HFF-Myc (cell line): Measurements from ENCODE around the gene NPTN.

Experiments
- DNase-seq: peaks from one replicate; pipeline ENCODE4 v3.0.0-alpha.2; 2011; ENCODE audit warnings: low read depth; ENCODE audit errors: extremely low read depth
- H3K4me3 ChIP-seq: replicated peaks from 2 replicates; pipeline ENCODE4 v1.5.1; 2011; ENCODE audit warnings: low read depth, mild to moderate bottlenecking, control low read depth, low read length
- TF ChIP-seq, protein P1 (sequence below): IDR thresholded peaks from 2 replicates; pipeline ENCODE4 v1.5.1; 2012; ENCODE audit warnings: mild to moderate bottlenecking, low read depth, low read length, control low read depth; ENCODE audit errors: missing control alignments

Gene NPTN

DNA sequence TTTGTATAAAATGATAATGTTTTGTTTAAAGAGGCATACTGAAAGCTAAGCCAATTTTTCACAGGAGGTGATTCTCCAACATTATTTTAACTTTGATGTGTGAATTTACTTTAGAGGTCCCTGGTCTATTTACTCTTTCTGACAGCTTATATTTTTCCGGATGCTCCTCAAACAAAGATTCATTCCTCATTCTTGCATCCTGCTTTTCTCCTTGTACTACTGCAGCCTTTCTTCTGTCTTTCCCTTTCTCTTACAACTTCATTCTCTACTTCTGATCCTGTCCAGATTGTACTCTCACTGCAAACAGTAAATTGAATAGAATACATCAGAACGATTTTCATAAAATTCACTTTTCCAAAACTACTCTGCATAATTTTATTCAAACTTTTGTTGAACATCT is 5.1 kb downstream of the NPTN start:
- TF ChIP-seq, protein P1, sequence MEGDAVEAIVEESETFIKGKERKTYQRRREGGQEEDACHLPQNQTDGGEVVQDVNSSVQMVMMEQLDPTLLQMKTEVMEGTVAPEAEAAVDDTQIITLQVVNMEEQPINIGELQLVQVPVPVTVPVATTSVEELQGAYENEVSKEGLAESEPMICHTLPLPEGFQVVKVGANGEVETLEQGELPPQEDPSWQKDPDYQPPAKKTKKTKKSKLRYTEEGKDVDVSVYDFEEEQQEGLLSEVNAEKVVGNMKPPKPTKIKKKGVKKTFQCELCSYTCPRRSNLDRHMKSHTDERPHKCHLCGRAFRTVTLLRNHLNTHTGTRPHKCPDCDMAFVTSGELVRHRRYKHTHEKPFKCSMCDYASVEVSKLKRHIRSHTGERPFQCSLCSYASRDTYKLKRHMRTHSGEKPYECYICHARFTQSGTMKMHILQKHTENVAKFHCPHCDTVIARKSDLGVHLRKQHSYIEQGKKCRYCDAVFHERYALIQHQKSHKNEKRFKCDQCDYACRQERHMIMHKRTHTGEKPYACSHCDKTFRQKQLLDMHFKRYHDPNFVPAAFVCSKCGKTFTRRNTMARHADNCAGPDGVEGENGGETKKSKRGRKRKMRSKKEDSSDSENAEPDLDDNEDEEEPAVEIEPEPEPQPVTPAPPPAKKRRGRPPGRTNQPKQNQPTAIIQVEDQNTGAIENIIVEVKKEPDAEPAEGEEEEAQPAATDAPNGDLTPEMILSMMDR = no peak
- no peak overlapping the region for H3K4me3 ChIP-seq

DNA sequence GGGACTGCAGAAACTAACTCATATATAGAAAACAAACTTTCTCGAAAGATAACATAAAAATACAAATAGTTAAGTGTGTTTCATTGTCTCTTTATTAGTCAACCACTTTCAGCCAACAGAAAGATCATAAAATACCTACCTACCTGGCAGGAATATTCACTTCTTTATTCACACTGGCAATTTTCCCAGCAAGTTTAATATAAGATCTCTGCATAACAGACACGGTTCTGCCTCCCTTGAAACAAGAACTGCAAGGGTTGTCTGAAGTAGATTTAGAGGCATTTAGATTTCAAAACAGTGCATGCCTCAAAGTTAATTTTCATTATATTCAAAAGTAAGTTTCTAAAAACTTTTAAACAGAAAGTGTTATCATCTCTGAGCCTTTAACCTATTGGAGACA is 7.1 kb downstream of the NPTN start:
- DNase-seq = no peak
- H3K4me3 ChIP-seq = no peak overlapping the region
- TF ChIP-seq, protein P1 = no peak

More for the DNA sequence above, 5.1 kb downstream of the NPTN start:
- DNase-seq = no peak

- H3K4me3 ChIP-seq = no peak overlapping the region
- TF ChIP-seq, protein P1 = no peak
- no peak for DNase-seq
These were observed 8.7 kb downstream of the NPTN start for GRCh38 chr15:73624530-73624929.

DNA sequence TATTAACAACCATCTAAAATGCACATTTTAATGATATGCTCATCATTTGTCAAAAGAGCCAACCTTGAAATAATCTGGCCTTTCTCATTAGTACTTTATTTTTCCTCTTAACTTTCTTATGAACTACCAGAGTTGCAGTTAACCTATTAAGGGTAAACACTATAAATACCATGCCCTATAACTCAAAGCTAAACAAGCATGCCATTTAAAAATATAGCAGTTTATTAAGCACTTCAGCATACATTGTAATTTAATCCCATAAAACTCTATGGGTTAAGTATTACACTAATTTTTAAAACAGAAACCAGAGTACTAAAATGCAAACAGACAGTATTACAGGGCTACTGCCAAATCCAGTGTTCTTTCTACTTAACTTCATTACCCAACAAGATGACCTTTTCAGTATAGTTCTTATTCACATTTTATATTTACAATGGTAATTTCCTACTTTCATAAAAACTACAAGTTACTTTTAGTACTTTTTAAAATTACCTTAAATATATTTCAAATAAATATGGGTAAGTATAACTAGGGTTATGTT is 11.8 kb downstream of the NPTN start:
- no peak overlapping the region for H3K4me3 ChIP-seq
- DNase-seq = no peak
- TF ChIP-seq, protein P1 = no peak

- TF ChIP-seq, protein P1 = no peak
- H3K4me3 ChIP-seq = no peak overlapping the region
- no peak for DNase-seq
These were observed 13.1 kb downstream of the NPTN start for GRCh38 chr15:73620078-73620477.

DNA sequence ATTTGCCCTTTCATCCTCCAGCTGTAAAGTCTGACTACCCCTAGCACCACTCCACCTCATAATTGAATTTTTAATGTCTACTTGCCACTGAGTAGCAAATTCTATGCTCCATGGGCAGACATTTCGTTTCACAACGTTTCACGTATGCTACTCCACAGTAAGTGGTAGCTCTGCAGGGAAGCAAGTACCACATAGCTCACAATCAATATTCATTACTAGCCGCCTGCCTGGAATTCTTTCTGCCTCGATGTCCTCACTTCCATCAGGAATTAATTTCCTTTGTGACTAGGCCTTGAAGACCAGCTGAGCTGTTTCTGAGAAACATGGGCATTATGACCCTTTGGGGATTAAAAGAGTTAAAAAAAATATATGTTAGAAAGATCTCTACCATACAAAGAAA is 15.3 kb downstream of the NPTN start:
- no peak overlapping the region for H3K4me3 ChIP-seq
- TF ChIP-seq, protein P1 = no peak
- DNase-seq = no peak

- H3K4me3 ChIP-seq = no peak overlapping the region
- TF ChIP-seq, protein P1 = no peak
- DNase-seq = no peak
These were observed 15.8 kb downstream of the NPTN start for GRCh38 chr15:73617301-73617831.
